SK-N-SH (cell line): ENCODE measurements around the gene MRPL44. TPM values are rescaled to one million over a fixed set of nuclear protein-coding genes. Genes with fewer than 3 reads are reported as not detected.

Experiments
- CTCF ChIA-PET: fragments of 300-600, 350-600 bp; formaldehyde crosslinking; extraction: SDS; loops from one replicate; lab custom pipeline; 2021; lab: Yijun Ruan, JAX
- POLR2A ChIA-PET: fragments of 350-600 bp; sonication (Branson Sonifier 250); formaldehyde crosslinking; extraction: SDS; loops from one replicate; lab custom pipeline; 2020; ENCODE audit warnings: antibody characterized with exemption, inconsistent platforms; lab: Yijun Ruan, JAX
- DNase-seq: peaks from one replicate; pipeline ENCODE4 v3.0.0; 2012
- H2AFZ ChIP-seq: fragments of 200-600 bp; sonication (generic); 2 replicates; pipeline ENCODE4 v1.8.1; 2016; ENCODE audit warnings: antibody characterized with exemption, mild to moderate bottlenecking, low read depth
- H3F3A ChIP-seq: fragments of 200-600 bp; sonication (generic); replicated peaks from 2 replicates; pipeline ENCODE3; 2016; ENCODE audit warnings: antibody characterized with exemption, mild to moderate bottlenecking; ENCODE audit not compliant: insufficient read depth
- H3K27ac ChIP-seq, 2 experiments: fragments of 200-500 bp in 1 of 2; fragments of 200-600 bp in 1 of 2; sonication (Bioruptor generic) in 1 of 2; sonication (generic), shearing (Covaris generic) in 1 of 2; 2 replicates each; pipeline versions ENCODE4 v1.5.1 to v1.6.1; 2014 to 2016; ENCODE audit warnings: low read depth in 2 of 2, inconsistent platforms in 1 of 2, low read length in 1 of 2, mild to moderate bottlenecking in 1 of 2, mixed read lengths in 1 of 2
- H3K27me3 ChIP-seq: fragments of 200-600 bp; sonication (generic), shearing (Covaris generic); 2 replicates; pipeline ENCODE4 v1.6.1; 2016; ENCODE audit warnings: mixed run types; ENCODE audit not compliant: insufficient read depth
- H3K36me3 ChIP-seq, 2 experiments: fragments of 200-500 bp in 1 of 2; fragments of 200-600 bp in 1 of 2; sonication (Bioruptor generic) in 1 of 2; sonication (generic) in 1 of 2; replicated peaks in 1 of 2; 2 replicates each; pipeline versions ENCODE3 to v1.5.1; 2014 to 2016; ENCODE audit warnings: low read length in 1 of 2, mild to moderate bottlenecking in 1 of 2; ENCODE audit not compliant: insufficient read depth in 2 of 2, control insufficient read depth in 1 of 2
- H3K4me1 ChIP-seq, 2 experiments: fragments of 200-500 bp in 1 of 2; fragments of 200-600 bp in 1 of 2; sonication (Bioruptor generic) in 1 of 2; sonication (generic), shearing (Covaris generic) in 1 of 2; 2 replicates each; pipeline versions ENCODE4 v1.5.1 to v1.6.1; 2014 to 2016; ENCODE audit warnings: low read depth in 1 of 2, low read length in 1 of 2, mixed run types in 1 of 2; ENCODE audit not compliant: insufficient read depth in 2 of 2, control insufficient read depth in 1 of 2
- H3K4me2 ChIP-seq: fragments of 200-600 bp; sonication (generic), shearing (Covaris generic); 2 replicates; pipeline ENCODE4 v1.6.1; 2017; ENCODE audit warnings: mixed run types
- H3K4me3 ChIP-seq, 2 experiments: fragments of 200-500 bp in 1 of 2; fragments of 200-600 bp in 1 of 2; sonication (Bioruptor generic) in 1 of 2; sonication (generic), shearing (Covaris generic) in 1 of 2; 2 replicates each; pipeline versions ENCODE4 v1.5.1 to v1.8.1; 2014 to 2016; ENCODE audit warnings: low read depth in 2 of 2, inconsistent platforms in 1 of 2, low read length in 1 of 2, mild to moderate bottlenecking in 1 of 2, mixed read lengths in 1 of 2, moderate library complexity in 1 of 2
- H3K79me2 ChIP-seq: fragments of 200-600 bp; sonication (generic); 2 replicates; pipeline ENCODE4 v1.8.1; 2017; ENCODE audit warnings: mild to moderate bottlenecking; ENCODE audit not compliant: insufficient read depth
- H3K9ac ChIP-seq: fragments of 200-600 bp; sonication (generic); 2 replicates; pipeline ENCODE4 v1.6.1; 2017; ENCODE audit warnings: mixed run types
- H3K9me2 ChIP-seq: fragments of 200-600 bp; sonication (generic); 2 replicates; pipeline ENCODE4 v1.6.1; 2017; ENCODE audit warnings: mixed run types
- H3K9me3 ChIP-seq: fragments of 200-600 bp; sonication (generic); 2 replicates; pipeline ENCODE4 v1.6.1; 2017; ENCODE audit warnings: mixed run types, mild to moderate bottlenecking, moderate library complexity
- H4K20me1 ChIP-seq: fragments of 200-600 bp; sonication (generic); 2 replicates; pipeline ENCODE4 v1.6.1; 2017; ENCODE audit warnings: mild to moderate bottlenecking, mixed run types; ENCODE audit not compliant: insufficient read depth
- CTCF ChIP-seq: fragments of 200-600 bp; sonication (generic); IDR thresholded peaks from 2 replicates; pipeline ENCODE4 v1.6.1; 2017; ENCODE audit warnings: antibody characterized with exemption, mild to moderate bottlenecking, moderate library complexity
- EP300 ChIP-seq, 2 experiments: IDR thresholded peaks; 2 replicates each; pipeline versions ENCODE4 v1.4.0 to v1.6.1; 2012; ENCODE audit warnings: borderline replicate concordance in 1 of 2, low read depth in 1 of 2, low read length in 1 of 2
- FOSL2 ChIP-seq: IDR thresholded peaks from 2 replicates; pipeline ENCODE4 v1.4.0; 2012; ENCODE audit warnings: low read depth, mild to moderate bottlenecking, moderate library complexity, borderline replicate concordance
- FOXJ3 ChIP-seq: sonication (generic); formaldehyde crosslinking; IDR thresholded peaks from 2 replicates; pipeline ENCODE4 v1.5.1; 2020; ENCODE audit warnings: mild to moderate bottlenecking, missing genetic modification reagents
- GABPA ChIP-seq: IDR thresholded peaks from 2 replicates; pipeline ENCODE4 v1.4.0; 2012; ENCODE audit warnings: low read depth, mild to moderate bottlenecking
- GATA2 ChIP-seq: sonication (generic); formaldehyde crosslinking; IDR thresholded peaks from 2 replicates; pipeline ENCODE4 v1.5.0; 2020; ENCODE audit warnings: mild to moderate bottlenecking, missing genetic modification reagents
- JUND ChIP-seq: IDR thresholded peaks from 2 replicates; pipeline ENCODE4 v1.4.0; 2012
- MXI1 ChIP-seq: IDR thresholded peaks from 2 replicates; pipeline ENCODE4 v1.6.1; 2012; ENCODE audit warnings: mild to moderate bottlenecking, low read depth, low read length, improper control_type of control experiment
- NFIC ChIP-seq: IDR thresholded peaks from 2 replicates; pipeline ENCODE4 v1.4.0; 2012; ENCODE audit warnings: borderline replicate concordance
- NRF1 ChIP-seq: IDR thresholded peaks from 2 replicates; pipeline ENCODE4 v1.6.1; 2012; ENCODE audit warnings: low read depth, mild to moderate bottlenecking, low read length
- PBX3 ChIP-seq: IDR thresholded peaks from 2 replicates; pipeline ENCODE4; 2012
- RAD21 ChIP-seq: IDR thresholded peaks from 2 replicates; pipeline ENCODE4 v1.6.1; 2012; ENCODE audit warnings: mild to moderate bottlenecking, low read length
- RCOR1 ChIP-seq: fragments of 150-350 bp; IDR thresholded peaks from 2 replicates; pipeline ENCODE4 v1.6.1; 2017; ENCODE audit warnings: antibody characterized with exemption, low read length
- REST ChIP-seq: IDR thresholded peaks from 2 replicates; pipeline ENCODE4 v1.6.1; 2012; ENCODE audit warnings: mild to moderate bottlenecking, low read depth, low read length, moderate library complexity
- RFX5 ChIP-seq: IDR thresholded peaks from 2 replicates; pipeline ENCODE4 v1.6.1; 2012; ENCODE audit warnings: mild to moderate bottlenecking, improper control_type of control experiment, low read length
- SIN3A ChIP-seq: IDR thresholded peaks from 2 replicates; pipeline ENCODE4 v1.6.1; 2012; ENCODE audit warnings: low read depth, mild to moderate bottlenecking, low read length, moderate library complexity, borderline replicate concordance
- TCF12 ChIP-seq: IDR thresholded peaks from 2 replicates; pipeline ENCODE4 v1.4.0; 2012
- TEAD4 ChIP-seq: IDR thresholded peaks from 2 replicates; pipeline ENCODE4 v1.4.0; 2012; ENCODE audit warnings: mild to moderate bottlenecking, borderline replicate concordance; ENCODE audit not compliant: insufficient read depth
- USF2 ChIP-seq: fragments of 150-350 bp; IDR thresholded peaks from 2 replicates; pipeline ENCODE4 v1.6.1; 2017; ENCODE audit warnings: antibody characterized with exemption, low read length, low read depth, borderline replicate concordance
- YY1 ChIP-seq: IDR thresholded peaks from 2 replicates; pipeline ENCODE4 v1.4.0; 2012; ENCODE audit warnings: low read depth, mild to moderate bottlenecking
- ZBTB33 ChIP-seq: IDR thresholded peaks from 2 replicates; pipeline ENCODE4 v1.4.0; 2012; ENCODE audit warnings: low read depth, borderline replicate concordance
- WGBS: methylation state at CpG from one replicate; pipeline ENCODE4 v1.1.6; 2017; ENCODE audit warnings: low lambda C conversion rate; 5-methylcytosine and 5-hydroxymethylcytosine counted together
- polyA plus RNA-seq, 3 experiments: library from polyadenylated mRNA; depleted of rRNA; stranded (reverse); fragments of >200 nt; gene quantifications; 2 replicates each; pipeline ENCODE4 v1.2.3, GENCODE V29; 2012

Gene MRPL44
- polyA plus RNA-seq, 1 of the 3 experiments (the other 2 are of a cell fraction), result 12.9 TPM

GRCh38 chr2:223921204-223921603 lies 36.1 kb upstream of the MRPL44 start:
- Histone ChIP-seq H3K36me3 (peaks cover 7 to 19% of the 10 kb centered on the region in 2 experiments), H3K27me3 (no peaks in the 10 kb centered on the region), H3K4me2 (no peak overlapping the region), H2AFZ (no peak overlapping the region), H3F3A (peaks cover 10% of the 10 kb centered on the region), H3K4me1 (no peaks in the 10 kb centered on the region), H3K79me2 (peaks cover 96% of the 10 kb centered on the region), H3K4me3 (no peak overlapping the region), H3K27ac (no peak overlapping the region), H3K9me3 (no peaks in the 10 kb centered on the region), H3K9me2 (no peaks in the 10 kb centered on the region), H4K20me1 (peaks cover 41% of the 10 kb centered on the region), H3K9ac (no peak overlapping the region)
- TF ChIP-seq SIN3A (no peak), FOXJ3 (CRISPR knock-in tag) (no peak), MXI1 (no peak), TEAD4 (no peak), GABPA (no peak), JUND (no peak), PBX3 (no peak)
- ChIA-PET CTCF (no interaction called here), POLR2A (no interaction called here)
- DNase-seq, result no peak

GRCh38 chr2:223922308-223922707 lies 35.0 kb upstream of the MRPL44 start:
- peaks cover 41% of the 10 kb centered on the region for H4K20me1 ChIP-seq
- WGBS, result 94% methylated on average over 3 of the region's 3 CpGs
- no peak overlapping the region for H3K4me2 ChIP-seq
- TF ChIP-seq RCOR1 (no peak), FOXJ3 (CRISPR knock-in tag) (no peak), RAD21 (no peak), FOSL2 (no peak), USF2 (no peak), YY1 (no peak), GABPA (no peak), EP300 (IDR thresholded peaks at IDR 0.05; ENCODE audit: borderline replicate concordance in 1 of 2, low read depth in 1 of 2, low read length in 1 of 2) (no peak), NRF1 (no peak), TCF12 (no peak), CTCF (no peak), RFX5 (no peak), GATA2 (CRISPR knock-in tag) (no peak), MXI1 (no peak), REST (no peak), NFIC (no peak), ZBTB33 (no peak)

More at GRCh38 chr2:223922308-223922707, 35.0 kb upstream of the MRPL44 start:
- CTCF ChIA-PET, result no interaction called here
- H3K4me1 ChIP-seq, result no peaks in the 10 kb centered on the region
- H3K27me3 ChIP-seq, result no peaks in the 10 kb centered on the region
- H3F3A ChIP-seq, result peaks cover 10% of the 10 kb centered on the region
- POLR2A ChIA-PET, result no interaction called here
- H3K9me2 ChIP-seq, result no peaks in the 10 kb centered on the region
- no peak for DNase-seq
- H2AFZ ChIP-seq, result no peak overlapping the region
- H3K27ac ChIP-seq, result no peak overlapping the region
- H3K36me3 ChIP-seq, result peaks cover 0 to 8% of the 10 kb centered on the region in 2 experiments
- no peak overlapping the region for H3K4me3 ChIP-seq
- H3K9me3 ChIP-seq, result no peaks in the 10 kb centered on the region; the same call in 1 of the 2 replicates
- H3K79me2 ChIP-seq, result peaks cover 100% of the 10 kb centered on the region
- H3K9ac ChIP-seq, result no peak overlapping the region
